GM21737 (cell line): ENCODE measurements around the gene AGAP1.

Experiments used
- ATAC-seq: cut with Tn5 transposase; IDR thresholded peaks from one replicate; pipeline ENCODE4 v1.9.1; 2021; ENCODE audit warnings: mild to moderate bottlenecking, moderate library complexity; ENCODE audit not compliant: unreplicated experiment

The AGAP1 gene

DNA sequence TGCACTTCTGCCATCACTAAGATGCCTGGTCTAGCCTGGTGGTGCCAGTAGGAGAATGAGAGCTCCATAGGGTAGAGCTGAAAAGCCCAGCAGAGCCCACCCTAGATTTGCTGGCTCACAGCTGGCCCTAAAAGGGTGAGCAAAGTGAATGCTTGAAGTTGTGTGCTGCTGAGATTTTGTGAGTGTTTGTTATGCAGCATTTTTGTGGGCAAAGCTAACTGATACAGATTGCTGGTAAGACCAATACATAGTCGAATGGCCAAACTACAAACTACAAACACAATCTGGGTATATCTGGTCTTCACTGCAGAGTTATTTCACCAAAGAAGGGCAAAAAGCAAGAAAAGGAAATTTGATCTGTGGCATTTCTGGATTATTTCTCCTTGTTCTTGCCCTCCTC lies 7.1 kb upstream of the AGAP1 start:
- ATAC-seq = no peak

DNA sequence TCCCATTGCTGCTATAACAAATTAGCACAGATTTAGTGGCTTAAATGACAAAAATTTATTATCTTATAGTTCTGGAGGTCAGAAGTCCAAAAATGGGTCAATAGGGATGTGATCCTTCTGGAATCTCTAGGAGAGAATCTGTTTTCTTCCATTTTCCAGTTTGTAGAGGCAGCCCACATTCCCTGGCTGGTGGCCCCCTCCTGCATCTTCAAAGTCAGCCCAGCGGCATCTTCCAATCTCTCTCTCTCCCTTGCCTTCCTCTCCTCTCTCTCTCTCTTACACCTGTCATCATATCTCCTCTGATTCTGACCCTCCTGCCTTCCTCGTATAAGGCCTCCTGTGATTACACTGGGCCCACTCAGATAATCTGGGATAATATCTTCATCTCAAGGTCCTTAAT lies 3.9 kb upstream of the AGAP1 start:
- no peak for ATAC-seq

DNA sequence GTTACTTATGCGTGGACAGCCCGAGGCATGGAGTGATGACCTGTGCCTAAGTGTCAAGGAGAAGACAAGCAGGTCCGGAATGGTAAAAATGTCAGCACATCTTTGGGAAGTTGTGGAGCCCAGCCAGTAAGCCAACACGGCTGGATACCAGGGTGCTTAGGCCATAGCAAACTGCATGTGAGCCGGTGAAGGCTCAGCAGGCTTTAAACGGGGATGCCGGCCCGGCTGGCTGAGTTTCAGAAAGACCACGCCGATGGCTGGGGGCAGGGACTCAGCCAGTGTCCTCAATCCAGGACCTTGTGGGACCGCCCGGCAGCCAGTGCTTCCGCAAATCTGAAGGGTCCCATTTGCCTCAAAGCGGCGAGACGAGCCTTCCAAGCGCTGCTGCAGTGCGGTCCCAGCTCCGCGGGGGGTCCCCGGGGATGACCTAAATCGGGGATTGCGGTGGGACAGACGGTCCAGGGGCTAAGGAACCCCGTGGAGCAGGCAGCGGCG lies 946 bp upstream of the AGAP1 start:
- no peak for ATAC-seq

DNA sequence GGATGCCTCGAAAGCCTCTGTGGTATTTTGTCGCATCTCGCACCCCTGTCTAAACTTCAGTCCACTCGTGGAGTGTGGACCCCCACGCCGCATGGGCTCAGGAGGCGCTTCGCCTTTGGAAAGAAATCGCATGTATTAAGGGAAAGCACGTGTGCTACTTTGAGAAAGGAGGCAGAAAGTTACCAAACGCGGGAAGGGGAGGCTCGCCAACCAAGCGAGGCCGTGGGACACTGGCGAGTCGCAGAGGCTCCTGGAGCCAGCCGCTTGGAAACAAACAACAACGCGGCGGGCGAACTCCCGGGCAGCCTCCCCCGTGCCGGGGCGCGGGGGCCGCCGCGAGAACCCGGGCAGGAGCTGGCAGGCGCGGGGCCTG lies 455 bp upstream of the AGAP1 start:
- no peak for ATAC-seq

DNA sequence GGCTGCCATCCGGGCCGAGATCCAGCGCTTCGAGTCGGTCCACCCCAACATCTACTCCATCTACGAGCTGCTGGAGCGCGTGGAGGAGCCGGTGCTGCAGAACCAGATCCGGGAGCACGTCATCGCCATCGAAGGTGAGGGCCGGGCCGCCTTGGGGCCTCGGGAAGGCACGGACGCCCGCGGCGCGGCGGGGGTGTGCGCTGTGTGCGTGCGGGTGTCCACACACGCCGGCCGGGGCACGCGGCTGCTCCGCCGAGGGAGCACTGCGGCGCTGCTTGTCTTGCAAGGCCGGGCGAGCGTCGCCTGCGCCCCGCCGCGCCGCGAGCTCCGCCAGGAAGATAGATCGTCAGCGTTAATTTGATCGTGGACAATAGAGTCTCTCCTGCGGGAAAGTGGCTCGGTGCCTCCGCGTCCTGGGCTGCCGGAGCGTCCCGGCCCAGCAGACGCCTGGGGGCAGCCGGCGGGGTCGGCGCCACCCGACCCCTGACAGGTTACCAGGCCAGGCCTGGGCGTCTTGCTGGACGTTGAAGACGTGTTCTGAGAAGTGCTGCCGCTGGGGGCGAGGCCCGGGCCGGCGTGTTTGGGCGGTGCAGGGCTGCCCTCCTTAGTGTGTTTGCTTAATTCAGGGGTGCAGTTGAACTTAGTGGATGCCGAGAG lies 1.0 kb downstream of the AGAP1 start:
- ATAC-seq = no peak

DNA sequence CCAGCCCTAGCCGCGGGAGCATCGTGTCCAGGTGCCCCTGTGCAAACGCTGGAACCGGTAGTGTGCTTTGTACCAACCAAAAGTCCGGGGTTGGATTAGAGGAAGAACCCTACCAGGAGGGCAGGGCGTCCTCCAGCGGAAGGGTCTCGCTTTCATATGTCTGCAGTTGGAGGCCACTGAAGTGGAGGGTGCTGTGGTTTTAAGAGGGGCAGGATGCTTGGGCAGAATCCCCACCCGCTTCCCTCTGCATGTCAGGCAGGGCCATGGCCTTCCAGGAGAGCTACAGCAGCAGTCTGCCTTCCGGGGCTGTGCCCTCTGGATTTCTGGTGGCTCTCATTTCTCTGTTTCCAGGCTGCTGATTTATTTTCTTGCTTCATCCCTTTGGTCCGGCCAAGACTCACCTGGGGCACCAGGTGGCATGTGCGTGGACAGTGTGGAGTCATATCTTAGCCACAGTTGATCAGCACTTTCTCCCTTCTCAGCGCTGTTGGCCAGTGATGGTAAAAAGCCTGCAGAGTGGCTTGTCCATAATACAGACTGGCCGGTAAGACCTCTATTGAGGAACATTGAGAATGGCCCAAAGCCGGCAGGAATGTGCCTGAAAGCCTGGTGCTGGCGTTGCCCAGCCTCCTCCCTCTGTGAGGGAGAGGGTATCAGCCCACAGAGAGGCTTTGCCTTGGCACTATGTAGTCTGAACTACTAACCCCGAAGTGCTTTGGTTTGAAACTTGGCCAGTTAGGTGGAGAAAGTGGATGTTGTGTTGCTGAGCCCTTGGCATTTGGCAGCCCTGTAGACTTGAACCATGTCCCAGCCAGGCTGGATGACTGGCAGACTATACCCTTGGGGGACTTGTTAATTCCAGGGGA lies 1.8 kb downstream of the AGAP1 start:
- no peak for ATAC-seq

DNA sequence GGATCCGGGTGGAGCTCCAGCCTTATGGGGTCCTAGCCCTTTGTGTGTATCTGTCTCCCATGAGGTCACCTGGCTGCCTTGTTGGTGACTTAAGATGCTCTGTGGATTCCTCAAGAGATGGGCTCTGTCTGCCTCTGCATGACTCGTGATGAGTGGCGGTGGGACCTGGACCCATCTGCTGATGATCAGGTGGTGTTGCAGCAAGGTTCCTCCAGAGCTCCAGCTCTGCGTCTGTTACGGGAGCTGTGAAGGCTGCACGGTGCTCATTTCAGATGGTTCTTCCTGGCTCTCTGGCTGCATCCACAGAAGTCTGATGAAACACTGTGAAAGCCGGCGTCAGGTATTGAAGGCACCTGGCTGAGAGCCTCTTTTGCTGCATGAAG lies 2.4 kb downstream of the AGAP1 start:
- ATAC-seq = no peak

DNA sequence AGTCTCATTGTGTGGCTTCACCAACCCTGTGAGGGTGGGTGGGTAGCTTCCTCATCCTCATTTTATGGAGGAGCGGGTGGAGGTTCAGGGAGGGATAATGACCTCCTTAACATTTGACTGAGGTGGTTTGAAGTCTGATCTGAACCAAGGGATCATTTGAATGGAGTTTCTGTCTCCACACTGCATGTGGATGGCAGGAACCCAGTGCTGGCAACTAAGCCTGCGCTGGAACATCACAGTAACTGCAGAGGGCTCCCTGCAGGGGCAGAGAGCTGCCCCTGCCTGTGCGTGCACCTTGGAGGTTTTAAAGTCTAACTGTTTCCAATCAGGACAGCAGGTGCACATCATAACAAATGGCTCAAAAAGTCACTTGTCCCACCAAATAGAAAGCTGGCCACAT lies 3.3 kb downstream of the AGAP1 start:
- ATAC-seq = no peak

DNA sequence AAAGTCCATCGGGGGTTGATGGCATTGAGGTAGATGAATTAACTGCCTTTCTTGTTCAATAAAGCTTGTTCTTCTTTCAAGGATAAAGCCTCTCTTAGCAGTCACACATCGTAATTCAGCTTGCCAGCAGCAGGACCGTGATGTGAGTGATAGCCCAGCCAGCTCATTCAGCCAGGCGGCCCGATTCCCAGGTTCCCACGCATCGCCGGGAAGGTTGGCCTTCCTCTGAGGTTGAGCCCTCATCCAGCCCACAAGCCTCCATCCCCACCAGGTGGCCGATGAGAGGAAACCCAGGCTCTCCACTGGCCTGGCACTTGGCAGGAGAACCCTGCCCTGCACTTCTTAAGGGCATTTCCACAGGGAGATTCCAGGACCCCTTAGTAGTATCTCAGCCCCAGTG lies 4.7 kb downstream of the AGAP1 start:
- ATAC-seq = no peak

DNA sequence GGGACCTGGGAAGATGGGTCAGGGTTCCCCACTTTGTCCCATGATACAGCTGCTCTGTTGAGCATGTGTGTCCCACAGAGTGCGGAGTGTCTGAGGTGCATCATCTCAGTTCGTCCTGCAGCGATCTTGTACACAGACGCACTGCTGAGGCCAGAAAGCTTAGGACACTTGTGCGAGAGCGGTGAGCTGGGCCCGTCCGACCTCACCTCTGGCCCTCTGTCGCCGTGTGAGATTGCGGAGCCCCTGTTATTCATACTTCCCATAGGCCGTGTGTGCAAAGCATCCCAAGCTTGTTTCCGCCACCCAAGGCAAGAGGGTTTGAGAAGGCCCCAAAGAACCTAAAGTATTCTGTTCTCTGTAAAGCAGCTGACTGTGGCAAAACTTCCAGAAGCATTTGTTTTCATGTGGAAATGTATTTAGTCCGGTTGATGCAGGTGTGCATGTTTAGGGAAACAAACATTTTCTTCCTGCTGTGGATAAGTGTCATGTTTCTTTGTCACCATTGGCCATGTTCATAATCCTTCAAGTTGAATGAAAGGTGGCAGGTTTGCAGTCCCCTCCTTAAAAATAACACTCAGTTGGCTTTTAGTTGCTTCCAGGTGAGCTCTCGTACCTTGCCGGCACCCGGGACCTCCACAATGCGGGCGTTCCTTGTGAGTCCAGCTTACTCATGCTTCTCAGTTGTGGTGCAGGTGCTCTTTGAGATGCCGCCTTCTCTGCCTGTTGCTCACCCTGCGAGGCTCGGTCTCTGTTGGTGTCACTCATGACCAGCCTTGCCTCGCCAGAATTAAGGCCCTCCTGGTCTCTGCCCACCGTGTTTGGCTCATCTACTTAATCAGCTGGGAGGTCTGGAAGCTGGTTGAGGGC lies 5.3 kb downstream of the AGAP1 start:
- no peak for ATAC-seq

DNA sequence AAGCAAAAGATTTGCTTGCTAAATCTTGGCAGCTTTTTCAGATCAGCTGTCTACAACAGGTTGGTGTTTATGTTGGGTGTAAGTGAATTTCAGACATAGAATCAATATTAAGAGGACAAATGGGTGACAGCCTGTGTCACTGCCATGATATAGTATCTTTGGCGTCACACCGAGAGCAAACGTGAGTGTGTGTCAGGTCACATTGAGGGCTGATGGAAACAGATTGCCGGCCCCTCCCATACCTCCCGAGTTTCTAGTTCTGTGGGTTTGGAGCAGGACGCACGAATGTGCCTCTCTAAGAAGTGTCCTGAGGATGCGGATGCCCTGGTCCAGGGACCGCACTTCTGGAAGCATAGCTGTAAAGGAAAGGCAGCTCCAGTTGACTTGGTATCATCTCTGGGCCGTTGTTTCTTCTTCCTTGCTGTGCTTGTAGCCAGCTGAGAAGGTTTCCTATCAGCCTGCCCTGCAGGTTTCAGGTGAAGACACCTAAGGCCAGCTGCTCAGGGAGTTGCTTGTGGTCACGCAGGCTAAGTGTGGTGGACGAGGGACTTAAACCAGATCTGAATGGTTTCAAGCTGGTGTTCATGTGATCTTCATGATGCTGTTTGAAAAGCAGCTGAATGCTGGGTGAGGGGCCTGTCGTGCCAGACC lies 6.4 kb downstream of the AGAP1 start:
- no peak for ATAC-seq

DNA sequence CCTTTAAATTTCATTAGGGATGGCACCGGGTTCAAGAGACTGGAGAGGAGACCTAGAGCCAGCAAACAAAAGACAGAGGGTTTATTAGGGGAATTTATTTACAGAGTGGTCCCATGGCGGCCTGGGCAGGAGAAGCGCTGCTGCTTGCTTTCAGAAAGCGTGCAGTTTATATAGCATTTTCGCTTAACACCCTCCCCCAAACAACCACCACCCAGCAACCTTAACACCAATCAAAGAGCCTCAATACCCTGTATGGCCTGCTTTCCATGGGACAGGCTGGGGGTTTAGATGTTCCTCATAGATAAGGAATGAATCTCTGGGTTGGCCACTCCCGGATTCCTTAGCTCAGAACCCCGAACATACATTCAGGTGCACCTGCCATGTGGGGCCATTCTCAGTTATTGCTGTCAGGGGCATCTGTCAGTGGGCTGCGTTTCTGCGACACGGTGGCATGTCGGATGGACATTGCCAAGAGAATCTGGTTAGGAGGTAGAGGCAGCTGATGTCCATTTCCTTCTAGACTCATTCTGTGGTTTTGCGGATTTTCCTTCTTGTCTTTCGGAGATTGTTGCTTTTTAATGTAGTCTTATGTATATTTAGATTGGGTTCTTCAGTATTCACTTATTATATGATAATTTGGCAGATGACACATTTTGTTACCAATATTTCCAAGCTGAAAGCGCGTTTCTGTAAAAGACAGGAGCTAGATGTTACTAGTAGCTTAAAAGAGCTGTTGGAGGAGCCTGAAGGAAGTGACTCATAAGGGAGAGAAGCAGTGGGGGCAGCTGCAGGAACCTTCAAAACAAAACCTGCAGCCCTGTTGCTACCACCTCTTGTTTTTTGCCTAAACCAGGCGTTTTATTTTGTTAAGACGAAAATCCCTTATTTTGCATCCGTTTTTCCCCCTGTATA lies 7.2 kb downstream of the AGAP1 start:
- ATAC-seq = no peak

DNA sequence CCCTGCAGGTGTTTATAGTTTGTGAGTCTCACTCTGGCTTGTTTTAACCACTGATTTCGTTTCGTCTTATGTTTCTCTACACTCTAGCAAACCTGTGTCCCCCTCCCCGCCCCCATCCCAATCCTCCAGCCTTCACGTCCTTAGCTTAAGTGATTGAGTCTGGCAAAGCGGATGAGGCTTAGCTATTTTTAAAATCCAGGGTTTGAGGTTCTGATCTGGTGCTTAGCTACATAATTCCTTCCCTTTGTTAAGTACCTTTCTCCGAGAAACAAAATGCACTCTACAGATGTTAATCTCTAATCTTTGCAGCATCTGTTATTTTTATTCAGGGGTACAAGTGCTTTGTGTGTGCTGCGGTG lies 7.8 kb downstream of the AGAP1 start:
- no peak for ATAC-seq

DNA sequence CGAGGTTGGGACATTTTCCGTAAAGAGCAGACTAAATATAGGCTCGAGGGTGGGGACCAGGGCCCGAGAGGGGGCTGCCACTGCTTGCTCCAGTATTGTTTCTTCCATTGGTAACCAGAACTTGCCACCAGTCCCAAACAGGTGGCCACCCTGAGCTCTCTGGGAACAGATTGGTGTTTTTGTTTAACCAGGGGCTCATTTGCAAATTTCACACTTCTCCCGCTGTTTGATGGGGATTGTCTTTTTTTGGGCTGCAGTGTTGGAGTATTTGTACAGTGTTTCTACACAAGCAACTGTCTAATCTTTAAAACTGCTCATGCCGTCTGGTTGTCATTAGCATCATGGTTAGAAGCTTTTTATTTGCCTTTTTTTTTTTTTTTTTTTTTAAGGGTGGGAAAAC lies 8.5 kb downstream of the AGAP1 start:
- ATAC-seq = no peak

DNA sequence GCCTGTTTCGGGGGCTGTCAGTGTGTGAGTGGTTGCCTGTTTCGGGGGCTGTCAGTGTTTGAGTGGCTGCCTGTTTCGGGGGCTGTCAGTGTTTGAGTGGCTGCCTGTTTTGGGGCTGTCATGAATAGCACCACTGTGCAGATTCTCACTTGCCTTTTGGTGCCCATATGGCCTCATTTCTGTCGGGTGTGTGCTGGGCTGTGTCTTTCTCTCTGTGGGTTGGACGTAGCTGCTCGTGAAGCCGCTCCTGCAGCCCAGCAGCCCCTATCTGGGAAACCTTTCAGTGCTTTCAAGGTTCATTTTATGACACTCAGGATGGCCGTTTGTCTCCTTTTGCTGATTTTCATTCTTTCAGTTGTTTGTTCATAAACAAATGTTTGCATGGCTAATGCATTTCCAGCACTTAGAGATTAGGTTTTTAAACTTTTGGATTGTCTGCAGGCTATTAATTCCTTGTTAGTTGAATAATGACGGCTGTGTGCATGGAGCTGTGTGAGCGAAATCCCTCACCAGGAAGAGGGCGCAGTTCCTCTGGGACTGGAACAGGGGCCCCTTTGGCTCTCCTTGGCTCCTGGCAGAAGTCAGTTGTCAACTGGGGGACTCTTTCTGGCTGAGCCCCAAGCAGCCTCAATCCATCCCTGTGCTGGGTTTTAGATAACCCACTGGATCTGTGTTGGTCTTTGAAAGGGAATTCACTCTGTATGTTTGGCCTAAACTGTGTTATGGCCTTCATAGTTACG lies 10.8 kb downstream of the AGAP1 start:
- ATAC-seq = no peak

DNA sequence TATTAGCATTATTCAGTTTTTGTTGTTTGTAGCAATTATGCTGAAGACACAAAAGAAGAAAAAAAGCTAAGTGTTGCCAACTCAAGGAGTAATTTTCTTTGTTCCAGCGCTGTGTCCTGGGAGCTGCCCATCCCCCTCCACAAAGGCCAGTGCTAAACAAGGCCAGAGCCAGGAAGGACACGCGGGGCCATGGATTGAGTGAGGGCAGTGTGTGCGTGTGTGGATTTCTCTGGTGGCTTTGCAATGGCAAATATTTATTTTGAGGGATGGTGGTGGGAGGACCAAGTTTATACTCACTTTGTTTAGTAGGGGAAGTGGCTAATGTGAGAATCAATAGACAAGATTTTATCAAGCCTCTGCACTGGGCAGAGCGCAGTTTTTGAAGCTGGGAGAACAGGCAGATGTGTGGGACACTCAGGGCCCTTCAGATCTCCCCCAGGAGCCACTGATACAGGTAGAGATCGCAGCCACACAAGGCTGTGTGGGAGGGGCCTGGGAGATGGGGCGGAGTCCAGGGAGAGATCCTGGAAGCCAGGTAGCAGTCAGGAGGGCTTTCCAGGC lies 11.4 kb downstream of the AGAP1 start:
- ATAC-seq = no peak

DNA sequence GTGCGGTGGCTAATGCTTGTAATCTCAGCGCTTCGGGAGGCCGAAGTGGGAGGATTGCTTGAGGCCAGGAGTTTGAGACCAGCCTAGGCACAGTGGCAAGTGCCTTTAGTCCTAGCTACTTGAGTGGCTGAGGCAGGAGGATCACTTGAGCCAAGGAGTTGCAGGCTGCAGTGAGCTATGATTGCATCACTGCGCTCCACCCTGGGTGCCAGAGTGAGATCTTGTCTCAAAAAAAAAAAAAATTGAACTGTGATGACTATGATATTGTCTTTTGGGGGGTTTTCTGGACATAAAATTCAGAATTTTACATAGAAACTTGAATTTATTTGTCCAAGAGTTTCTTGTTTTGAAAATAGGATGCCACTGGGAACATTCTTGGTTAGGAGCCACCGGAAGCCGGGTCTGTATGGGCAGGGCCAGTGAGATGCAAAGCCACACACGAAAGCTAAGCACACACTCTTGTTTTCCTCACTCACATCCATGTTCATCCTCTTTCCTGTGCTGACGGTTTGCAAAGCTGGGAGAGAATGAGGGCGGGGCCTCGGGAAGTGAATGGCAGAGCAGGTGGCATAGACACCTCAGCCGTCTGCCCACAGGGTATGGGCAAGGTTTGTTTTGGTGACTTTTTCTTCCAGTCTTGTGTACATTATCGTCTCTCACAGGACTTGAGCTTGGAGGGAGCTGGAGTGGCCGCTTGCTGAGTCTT lies 12.6 kb downstream of the AGAP1 start:
- no peak for ATAC-seq

DNA sequence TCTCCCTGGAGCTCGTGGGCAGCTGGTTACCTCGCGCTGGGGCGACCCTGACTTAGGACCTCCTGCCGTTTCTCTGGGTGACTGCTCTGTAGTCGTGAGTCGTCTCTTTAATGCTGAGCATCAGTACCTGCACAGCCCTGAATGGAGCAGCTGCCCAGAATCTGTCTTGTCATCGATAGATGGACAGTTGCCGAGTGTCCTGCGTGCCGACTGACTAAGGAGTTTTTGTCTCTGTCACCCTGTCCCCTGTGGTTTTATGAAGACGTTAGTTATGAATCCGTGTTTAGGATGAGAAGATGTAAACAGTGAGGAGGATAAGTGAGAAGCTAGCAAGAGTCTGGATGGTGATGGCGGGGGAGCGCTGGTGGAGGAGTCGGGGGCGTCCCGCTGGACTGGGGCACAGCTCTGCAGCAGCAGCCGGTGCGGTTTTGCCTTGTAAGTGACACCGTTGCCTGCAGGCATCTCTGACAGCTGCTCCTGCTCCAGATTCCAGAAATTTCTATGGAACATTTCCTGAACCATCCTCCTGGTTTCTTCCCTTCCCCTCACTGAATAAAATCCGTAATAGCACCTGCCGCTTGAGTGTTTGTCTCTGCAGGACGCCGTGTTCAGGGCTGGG lies 13.3 kb downstream of the AGAP1 start:
- ATAC-seq = no peak
